WERI-Rb-1 (cell line): ENCODE data around the gene JAK3.
"Not testable (repeated sequence)": the region's sequence is repeated elsewhere in the genome, so short reads cannot be mapped to it uniquely, and the experiment has no call there.

Experiments used
- DNase-seq: peaks from one replicate; pipeline ENCODE4 v3.0.0-alpha.2; 2020
- H3K27ac ChIP-seq: fragments of 250-450 bp; sonication (Bioruptor Pico); 2 replicates; pipeline ENCODE4 v1.5.1; 2020; ENCODE audit warnings: mild to moderate bottlenecking, moderate library complexity
- H3K27me3 ChIP-seq: fragments of 250-450 bp; sonication (Bioruptor Pico); 2 replicates; pipeline ENCODE4 v1.5.1; 2021; ENCODE audit warnings: mild to moderate bottlenecking, low read depth, moderate library complexity; ENCODE audit not compliant: insufficient read depth, severe bottlenecking
- H3K36me3 ChIP-seq: fragments of 250-450 bp; sonication (Bioruptor Pico); 2 replicates; pipeline ENCODE4 v1.5.1; 2020; ENCODE audit warnings: mild to moderate bottlenecking, moderate library complexity
- H3K4me3 ChIP-seq: 2 replicates; pipeline ENCODE4 v1.5.1; 2011; ENCODE audit warnings: low read depth, mild to moderate bottlenecking, control low read depth, low read length
- H3K9me3 ChIP-seq: fragments of 250-450 bp; sonication (Bioruptor Pico); 2 replicates; pipeline ENCODE4 v1.5.1; 2021; ENCODE audit warnings: mild to moderate bottlenecking, moderate library complexity; ENCODE audit not compliant: severe bottlenecking
- TF ChIP-seq, protein P1 (sequence below): IDR thresholded peaks from 2 replicates; pipeline ENCODE4 v1.5.1; 2011; ENCODE audit warnings: low read depth, mild to moderate bottlenecking, control low read depth, inconsistent platforms, low read length

Gene JAK3

DNA sequence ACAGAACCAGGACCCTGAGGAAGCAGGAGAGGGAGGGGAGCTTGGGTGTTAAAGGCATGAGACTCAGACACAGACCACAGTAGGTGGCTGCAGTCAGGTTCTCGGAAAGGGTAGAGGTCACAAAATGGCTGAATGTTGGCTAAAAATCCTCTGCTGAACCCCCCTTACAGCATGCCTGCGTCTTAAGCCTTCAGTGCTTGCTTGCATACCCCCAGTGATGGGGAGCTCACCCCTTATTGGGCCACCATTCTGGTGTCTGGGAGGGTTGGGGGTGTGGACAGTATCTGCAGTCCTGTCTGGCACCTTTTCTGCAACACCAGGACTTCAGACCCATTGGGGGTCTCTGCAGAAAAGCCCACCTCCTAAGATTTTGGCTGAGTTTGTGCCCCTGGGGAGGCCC lies 67.0 kb downstream of the JAK3 start:
- Histone ChIP-seq H3K36me3 (no peaks in the 10 kb centered on the region), H3K27ac (no peak overlapping the region), H3K27me3 (no peaks in the 10 kb centered on the region), H3K4me3 (no peak overlapping the region), H3K9me3 (no peaks in the 10 kb centered on the region)
- TF ChIP-seq, protein P1, sequence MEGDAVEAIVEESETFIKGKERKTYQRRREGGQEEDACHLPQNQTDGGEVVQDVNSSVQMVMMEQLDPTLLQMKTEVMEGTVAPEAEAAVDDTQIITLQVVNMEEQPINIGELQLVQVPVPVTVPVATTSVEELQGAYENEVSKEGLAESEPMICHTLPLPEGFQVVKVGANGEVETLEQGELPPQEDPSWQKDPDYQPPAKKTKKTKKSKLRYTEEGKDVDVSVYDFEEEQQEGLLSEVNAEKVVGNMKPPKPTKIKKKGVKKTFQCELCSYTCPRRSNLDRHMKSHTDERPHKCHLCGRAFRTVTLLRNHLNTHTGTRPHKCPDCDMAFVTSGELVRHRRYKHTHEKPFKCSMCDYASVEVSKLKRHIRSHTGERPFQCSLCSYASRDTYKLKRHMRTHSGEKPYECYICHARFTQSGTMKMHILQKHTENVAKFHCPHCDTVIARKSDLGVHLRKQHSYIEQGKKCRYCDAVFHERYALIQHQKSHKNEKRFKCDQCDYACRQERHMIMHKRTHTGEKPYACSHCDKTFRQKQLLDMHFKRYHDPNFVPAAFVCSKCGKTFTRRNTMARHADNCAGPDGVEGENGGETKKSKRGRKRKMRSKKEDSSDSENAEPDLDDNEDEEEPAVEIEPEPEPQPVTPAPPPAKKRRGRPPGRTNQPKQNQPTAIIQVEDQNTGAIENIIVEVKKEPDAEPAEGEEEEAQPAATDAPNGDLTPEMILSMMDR = no peak
- DNase-seq = no peak

DNA sequence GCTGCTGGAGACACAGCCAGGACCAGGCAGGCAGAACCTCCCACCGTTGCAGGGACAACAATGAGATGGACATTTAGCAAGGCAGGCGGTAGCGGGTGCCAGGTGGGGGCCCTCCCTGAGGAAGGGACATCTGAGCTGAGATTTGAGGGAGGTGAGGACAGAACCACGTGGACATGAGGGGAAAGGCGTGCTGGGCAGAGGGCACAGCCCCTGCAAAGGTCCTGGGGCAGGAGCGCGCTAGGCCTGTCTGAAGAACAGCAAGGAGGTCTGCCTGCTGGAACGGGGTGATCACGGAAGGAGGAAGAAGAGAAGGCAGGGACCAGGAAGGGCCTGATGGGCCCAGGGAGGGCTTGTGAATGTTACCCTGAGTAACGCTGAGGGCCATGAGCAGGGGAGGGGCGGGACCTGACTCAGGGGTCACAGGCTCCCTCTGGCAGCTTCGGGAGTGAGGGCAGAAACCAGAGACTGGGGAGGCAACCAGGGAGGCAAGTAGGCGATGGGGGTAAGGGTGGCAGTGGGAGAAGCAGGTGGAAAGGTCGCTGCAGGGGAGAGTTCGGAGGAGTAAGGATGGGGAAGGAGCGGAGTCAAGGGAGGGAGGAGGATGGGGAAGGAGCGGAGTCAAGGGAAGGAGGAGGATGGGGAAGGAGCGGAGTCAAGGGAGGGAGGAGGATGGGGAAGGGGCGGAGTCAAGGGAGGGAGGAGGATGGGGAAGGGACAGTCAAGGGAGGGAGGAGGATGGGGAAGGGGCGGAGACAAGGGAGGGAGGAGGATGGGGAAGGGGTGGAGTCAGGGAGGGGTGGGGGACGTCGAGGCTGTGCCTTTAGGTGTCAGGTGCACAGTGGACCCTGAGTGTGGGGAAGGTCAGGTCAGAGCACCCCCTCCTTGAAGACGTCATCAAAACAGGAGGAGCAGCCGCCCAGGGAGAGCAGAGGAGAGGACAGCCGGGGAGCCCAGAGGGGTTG lies 68.5 kb downstream of the JAK3 start:
- H3K27ac ChIP-seq = no peak overlapping the region
- peak; percentile 50 for DNase-seq
- no peak overlapping the region for H3K4me3 ChIP-seq
- no peaks in the 10 kb centered on the region for H3K9me3 ChIP-seq
- H3K27me3 ChIP-seq = no peaks in the 10 kb centered on the region
- no peaks in the 10 kb centered on the region for H3K36me3 ChIP-seq
- TF ChIP-seq, protein P1 = no peak

DNA sequence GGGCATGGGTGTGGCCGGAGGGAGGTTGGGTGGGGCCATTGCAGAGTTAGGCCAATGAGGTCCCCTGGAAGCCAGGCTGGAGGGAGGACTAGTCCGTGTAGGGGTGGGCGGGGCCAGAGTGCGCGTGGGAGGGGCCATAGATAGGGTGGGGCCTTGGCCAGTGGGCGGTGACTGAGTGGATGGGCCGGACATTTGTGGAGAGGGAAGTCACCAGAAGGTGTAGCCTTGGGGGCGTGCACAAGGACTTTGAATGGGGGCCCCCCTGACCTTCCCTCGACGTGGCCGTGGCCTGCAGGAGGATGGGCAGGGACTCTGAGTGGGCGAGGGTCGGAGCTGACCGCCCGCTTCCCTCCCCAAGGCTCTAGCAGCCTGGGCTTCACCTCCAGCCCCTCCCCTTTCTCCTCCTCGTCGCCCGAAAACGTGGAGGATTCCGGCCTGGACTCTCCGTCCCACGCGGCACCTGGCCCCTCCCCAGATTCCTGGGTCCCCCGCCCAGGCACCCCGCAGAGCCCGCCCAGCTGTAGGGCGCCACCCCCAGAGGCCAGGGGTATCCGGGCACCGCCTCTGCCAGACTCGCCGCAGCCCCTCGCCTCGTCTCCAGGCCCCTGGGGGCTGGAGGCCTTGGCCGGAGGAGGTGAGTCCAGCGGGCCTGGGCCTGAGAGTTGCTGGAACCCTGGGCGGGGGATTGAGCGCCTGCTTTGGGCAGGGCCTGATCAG lies 69.4 kb downstream of the JAK3 start:
- no peaks in the 10 kb centered on the region for H3K9me3 ChIP-seq
- DNase-seq = peak; percentile 54
- no peak overlapping the region for H3K27ac ChIP-seq
- TF ChIP-seq, protein P1 = no peak
- H3K4me3 ChIP-seq = no peak overlapping the region
- no peaks in the 10 kb centered on the region for H3K36me3 ChIP-seq
- no peaks in the 10 kb centered on the region for H3K27me3 ChIP-seq

DNA sequence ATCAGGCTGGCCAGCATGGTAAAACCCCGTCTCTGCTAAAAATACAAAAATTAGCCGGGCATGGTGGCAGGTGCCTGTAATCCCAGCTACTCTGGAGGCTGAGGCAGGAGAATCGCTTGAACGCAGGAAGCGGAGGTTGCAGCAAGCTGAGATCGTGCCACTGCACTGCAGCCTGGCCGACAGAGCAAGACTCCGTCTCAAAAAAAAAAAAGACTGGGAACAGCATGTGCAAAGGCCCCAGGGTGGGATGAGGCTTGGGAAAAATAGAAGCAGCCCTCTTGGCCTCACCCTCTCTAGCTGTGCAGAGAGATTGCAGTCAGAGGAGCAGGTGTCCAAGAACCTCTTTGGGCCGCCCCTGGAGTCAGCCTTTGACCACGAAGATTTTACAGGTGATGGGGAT lies 69.9 kb downstream of the JAK3 start:
- not testable (repeated sequence) for H3K4me3 ChIP-seq, H3K9me3 ChIP-seq, H3K36me3 ChIP-seq, H3K27ac ChIP-seq, H3K27me3 ChIP-seq, DNase-seq

DNA sequence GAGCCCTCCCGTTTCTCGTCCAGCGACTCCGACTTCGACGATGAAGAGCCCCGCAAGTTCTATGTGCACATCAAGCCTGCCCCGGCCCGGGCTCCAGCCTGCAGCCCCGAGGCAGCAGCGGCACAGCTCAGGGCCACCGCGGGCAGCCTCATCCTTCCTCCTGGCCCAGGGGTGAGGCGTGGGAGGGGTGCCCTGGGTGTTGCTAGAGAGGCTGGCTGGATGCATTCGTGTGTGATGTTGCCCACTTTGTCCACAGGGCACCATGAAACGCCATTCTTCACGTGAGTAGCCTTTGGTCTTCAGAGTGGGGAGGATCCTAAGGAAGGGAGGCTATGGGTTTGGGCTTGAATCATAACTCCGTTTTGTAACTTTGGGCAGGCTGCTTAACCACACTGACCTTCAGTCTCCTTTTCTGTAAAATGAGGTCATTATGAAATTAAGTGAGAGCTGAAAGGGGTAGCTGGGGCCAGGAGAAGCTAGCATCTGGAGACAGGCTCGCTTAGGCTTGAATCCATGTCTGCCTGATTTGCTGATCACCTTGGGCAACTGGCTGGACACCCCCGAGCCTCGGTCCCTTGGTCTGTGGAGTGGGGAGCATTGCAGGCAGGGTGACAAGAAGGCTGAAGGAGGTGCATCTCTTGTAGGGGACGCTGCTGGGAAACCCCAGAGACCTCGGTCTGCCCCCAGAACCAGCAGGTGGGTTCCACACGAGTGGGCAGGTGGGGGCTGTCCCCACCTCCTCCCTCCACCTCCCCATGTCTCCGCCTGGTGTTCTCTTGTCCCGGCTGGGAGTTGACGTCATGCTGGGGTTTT lies 71.6 kb downstream of the JAK3 start:
- no peak for DNase-seq
- TF ChIP-seq, protein P1 = no peak
- Histone ChIP-seq H3K27me3 (no peaks in the 10 kb centered on the region), H3K9me3 (no peaks in the 10 kb centered on the region), H3K27ac (no peak overlapping the region), H3K4me3 (no peak overlapping the region), H3K36me3 (peaks cover 7% of the 10 kb centered on the region)
